ENCODE results near the gene ZNF280A.

DNA sequence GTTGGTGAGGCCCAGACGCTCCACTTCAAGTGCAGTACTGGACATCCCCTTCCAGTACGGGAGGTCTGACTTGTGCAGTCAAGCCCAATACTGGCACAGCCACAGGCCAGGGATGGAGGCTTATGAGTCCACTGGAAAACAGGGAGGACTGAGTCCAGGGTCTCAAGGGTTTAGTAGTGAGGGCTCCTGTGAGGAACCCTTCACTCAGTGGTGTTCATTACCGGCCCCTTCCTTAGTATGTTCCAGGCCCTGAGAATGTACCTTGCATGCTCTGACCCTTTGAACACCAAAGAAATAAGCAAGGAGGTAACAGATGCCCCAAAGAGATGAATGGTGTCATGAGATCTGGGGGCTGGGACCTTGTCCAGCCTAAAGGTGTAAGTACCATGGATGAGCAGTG is 27.2 kb upstream of the ZNF280A start:
- TF ChIP-seq, protein P1, sequence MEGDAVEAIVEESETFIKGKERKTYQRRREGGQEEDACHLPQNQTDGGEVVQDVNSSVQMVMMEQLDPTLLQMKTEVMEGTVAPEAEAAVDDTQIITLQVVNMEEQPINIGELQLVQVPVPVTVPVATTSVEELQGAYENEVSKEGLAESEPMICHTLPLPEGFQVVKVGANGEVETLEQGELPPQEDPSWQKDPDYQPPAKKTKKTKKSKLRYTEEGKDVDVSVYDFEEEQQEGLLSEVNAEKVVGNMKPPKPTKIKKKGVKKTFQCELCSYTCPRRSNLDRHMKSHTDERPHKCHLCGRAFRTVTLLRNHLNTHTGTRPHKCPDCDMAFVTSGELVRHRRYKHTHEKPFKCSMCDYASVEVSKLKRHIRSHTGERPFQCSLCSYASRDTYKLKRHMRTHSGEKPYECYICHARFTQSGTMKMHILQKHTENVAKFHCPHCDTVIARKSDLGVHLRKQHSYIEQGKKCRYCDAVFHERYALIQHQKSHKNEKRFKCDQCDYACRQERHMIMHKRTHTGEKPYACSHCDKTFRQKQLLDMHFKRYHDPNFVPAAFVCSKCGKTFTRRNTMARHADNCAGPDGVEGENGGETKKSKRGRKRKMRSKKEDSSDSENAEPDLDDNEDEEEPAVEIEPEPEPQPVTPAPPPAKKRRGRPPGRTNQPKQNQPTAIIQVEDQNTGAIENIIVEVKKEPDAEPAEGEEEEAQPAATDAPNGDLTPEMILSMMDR (IDR thresholded peaks at IDR 0.05; ENCODE audit: insufficient read depth, low read length) = no peak
- no peak for TF ChIP-seq GABPA (IDR thresholded peaks at IDR 0.05; ENCODE audit: low read depth)
- TF ChIP-seq, protein P2, sequence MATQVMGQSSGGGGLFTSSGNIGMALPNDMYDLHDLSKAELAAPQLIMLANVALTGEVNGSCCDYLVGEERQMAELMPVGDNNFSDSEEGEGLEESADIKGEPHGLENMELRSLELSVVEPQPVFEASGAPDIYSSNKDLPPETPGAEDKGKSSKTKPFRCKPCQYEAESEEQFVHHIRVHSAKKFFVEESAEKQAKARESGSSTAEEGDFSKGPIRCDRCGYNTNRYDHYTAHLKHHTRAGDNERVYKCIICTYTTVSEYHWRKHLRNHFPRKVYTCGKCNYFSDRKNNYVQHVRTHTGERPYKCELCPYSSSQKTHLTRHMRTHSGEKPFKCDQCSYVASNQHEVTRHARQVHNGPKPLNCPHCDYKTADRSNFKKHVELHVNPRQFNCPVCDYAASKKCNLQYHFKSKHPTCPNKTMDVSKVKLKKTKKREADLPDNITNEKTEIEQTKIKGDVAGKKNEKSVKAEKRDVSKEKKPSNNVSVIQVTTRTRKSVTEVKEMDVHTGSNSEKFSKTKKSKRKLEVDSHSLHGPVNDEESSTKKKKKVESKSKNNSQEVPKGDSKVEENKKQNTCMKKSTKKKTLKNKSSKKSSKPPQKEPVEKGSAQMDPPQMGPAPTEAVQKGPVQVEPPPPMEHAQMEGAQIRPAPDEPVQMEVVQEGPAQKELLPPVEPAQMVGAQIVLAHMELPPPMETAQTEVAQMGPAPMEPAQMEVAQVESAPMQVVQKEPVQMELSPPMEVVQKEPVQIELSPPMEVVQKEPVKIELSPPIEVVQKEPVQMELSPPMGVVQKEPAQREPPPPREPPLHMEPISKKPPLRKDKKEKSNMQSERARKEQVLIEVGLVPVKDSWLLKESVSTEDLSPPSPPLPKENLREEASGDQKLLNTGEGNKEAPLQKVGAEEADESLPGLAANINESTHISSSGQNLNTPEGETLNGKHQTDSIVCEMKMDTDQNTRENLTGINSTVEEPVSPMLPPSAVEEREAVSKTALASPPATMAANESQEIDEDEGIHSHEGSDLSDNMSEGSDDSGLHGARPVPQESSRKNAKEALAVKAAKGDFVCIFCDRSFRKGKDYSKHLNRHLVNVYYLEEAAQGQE (IDR thresholded peaks at IDR 0.05; ENCODE audit: insufficient replicate concordance, low read depth) = no peak

All from HL-60 (cell line).